Neural cell (in vitro differentiated cells): Measurements from ENCODE around the gene IFIT2. TPM values are rescaled to one million over a fixed set of nuclear protein-coding genes. Genes with fewer than 3 reads are reported as not detected.

ENCODE experiments used
- H2AFZ ChIP-seq: fragments of 200-600, 300-800 bp; sonication (generic), shearing (Covaris generic); 2 replicates; pipeline ENCODE4 v1.6.0; 2014; ENCODE audit warnings: low read depth, mild to moderate bottlenecking, antibody characterized with exemption, low read length, moderate library complexity
- H3F3A ChIP-seq: fragments of 200-600 bp; shearing (Covaris generic); 2 replicates; pipeline ENCODE4 v1.6.1; 2016; ENCODE audit warnings: mild to moderate bottlenecking, moderate library complexity, mixed read lengths, antibody characterized with exemption, low read length; ENCODE audit not compliant: insufficient read depth, poor library complexity, severe bottlenecking
- H3K27ac ChIP-seq: fragments of 200-600, 300-800 bp; sonication (generic), shearing (Covaris generic); 2 replicates; pipeline ENCODE4 v1.5.1; 2014; ENCODE audit warnings: mild to moderate bottlenecking, low read length, moderate library complexity
- H3K27me3 ChIP-seq: fragments of 300-800, 200-600 bp; sonication (generic), shearing (Covaris generic); 2 replicates; pipeline ENCODE4 v1.6.0; 2014; ENCODE audit warnings: mild to moderate bottlenecking, low read depth, low read length, moderate library complexity; ENCODE audit not compliant: insufficient read depth
- H3K36me3 ChIP-seq: fragments of 300-800, 200-600 bp; sonication (generic), shearing (Covaris generic); 2 replicates; pipeline ENCODE4 v1.5.1; 2014; ENCODE audit warnings: mild to moderate bottlenecking, antibody characterized with exemption, low read length, moderate library complexity; ENCODE audit not compliant: insufficient read depth
- H3K4me2 ChIP-seq: fragments of 300-800, 200-600 bp; sonication (generic), shearing (Covaris generic); 2 replicates; pipeline ENCODE4 v1.6.0; 2014; ENCODE audit warnings: mild to moderate bottlenecking, low read length
- H3K4me3 ChIP-seq: fragments of 300-800, 200-600 bp; sonication (generic), shearing (Covaris generic); 2 replicates; pipeline ENCODE4 v1.5.1; 2014; ENCODE audit warnings: mild to moderate bottlenecking, low read length, moderate library complexity
- H3K79me2 ChIP-seq: fragments of 200-600 bp; shearing (Covaris generic); replicated peaks from 2 replicates; pipeline ENCODE4 v1.6.0; 2014; ENCODE audit warnings: mild to moderate bottlenecking, low read length, moderate library complexity; ENCODE audit not compliant: insufficient read depth
- H3K9ac ChIP-seq: fragments of 300-800, 200-600 bp; sonication (generic), shearing (Covaris generic); 2 replicates; pipeline ENCODE4 v1.6.1; 2016; ENCODE audit warnings: mild to moderate bottlenecking, low read length, mixed read lengths
- H3K9me2 ChIP-seq: fragments of 200-600 bp; shearing (Covaris generic); 2 replicates; pipeline ENCODE4 v1.6.1; 2016; ENCODE audit warnings: mild to moderate bottlenecking, low read length, mixed read lengths; ENCODE audit not compliant: insufficient read depth
- H3K9me3 ChIP-seq: fragments of 200-600, 300-800 bp; sonication (generic), shearing (Covaris generic); 2 replicates; pipeline ENCODE4 v1.6.1; 2016; ENCODE audit warnings: mild to moderate bottlenecking, mixed run types, low read length, moderate library complexity, mixed read lengths
- H4K20me1 ChIP-seq: fragments of 200-600 bp; shearing (Covaris generic); 2 replicates; pipeline ENCODE4 v1.6.1; 2016; ENCODE audit warnings: mild to moderate bottlenecking, mixed run types; ENCODE audit not compliant: insufficient read depth
- EP300 ChIP-seq: fragments of 450-650 bp; conservative IDR thresholded peaks from 2 replicates; pipeline ENCODE4 v1.6.1; 2014; ENCODE audit warnings: antibody characterized with exemption, mild to moderate bottlenecking, moderate library complexity; ENCODE audit not compliant: poor library complexity, severe bottlenecking
- EZH2 ChIP-seq: fragments of 200-600, 300-800 bp; shearing (Covaris generic), sonication (generic); IDR thresholded peaks from 2 replicates; pipeline ENCODE4 v1.6.1; 2014; ENCODE audit warnings: antibody characterized with exemption, low read length, borderline replicate concordance, mild to moderate bottlenecking; ENCODE audit not compliant: insufficient read depth, poor library complexity, severe bottlenecking
- MXI1 ChIP-seq: fragments of 450-650 bp; conservative IDR thresholded peaks from 2 replicates; pipeline ENCODE4 v1.6.1; 2014; ENCODE audit warnings: antibody characterized with exemption, mild to moderate bottlenecking; ENCODE audit not compliant: poor library complexity, severe bottlenecking
- POLR2AphosphoS5 ChIP-seq: IDR thresholded peaks from 2 replicates; pipeline ENCODE4 v1.6.1; 2012
- RAD21 ChIP-seq: fragments of 450-650 bp; conservative IDR thresholded peaks from 2 replicates; pipeline ENCODE4 v1.6.1; 2014; ENCODE audit warnings: antibody characterized with exemption, mild to moderate bottlenecking, moderate library complexity
- SMC3 ChIP-seq: fragments of 450-650 bp; conservative IDR thresholded peaks from 2 replicates; pipeline ENCODE4 v1.6.1; 2014; ENCODE audit warnings: antibody characterized with exemption, mild to moderate bottlenecking, moderate library complexity; ENCODE audit not compliant: poor library complexity
- TAF1 ChIP-seq: IDR thresholded peaks from 2 replicates; pipeline ENCODE4 v1.6.1; 2012; ENCODE audit warnings: low read depth
- polyA plus RNA-seq: library from polyadenylated mRNA; depleted of rRNA; stranded (reverse); fragments of >200 nt; gene quantifications from 2 replicates; pipeline ENCODE4 v1.2.3, GENCODE V29; 2014
- TF ChIP-seq, protein P1 (sequence below): IDR thresholded peaks from 2 replicates; pipeline ENCODE4 v1.6.1; 2012; ENCODE audit warnings: borderline replicate concordance
- TF ChIP-seq, protein P2 (sequence below): fragments of 450-650 bp; IDR thresholded peaks from 2 replicates; pipeline ENCODE4 v1.5.1; 2014; ENCODE audit warnings: antibody characterized with exemption, mild to moderate bottlenecking, moderate library complexity; ENCODE audit not compliant: poor library complexity, severe bottlenecking

The IFIT2 gene
- polyA plus RNA-seq, 1 donor from 2014 or later: 0.26 TPM

DNA sequence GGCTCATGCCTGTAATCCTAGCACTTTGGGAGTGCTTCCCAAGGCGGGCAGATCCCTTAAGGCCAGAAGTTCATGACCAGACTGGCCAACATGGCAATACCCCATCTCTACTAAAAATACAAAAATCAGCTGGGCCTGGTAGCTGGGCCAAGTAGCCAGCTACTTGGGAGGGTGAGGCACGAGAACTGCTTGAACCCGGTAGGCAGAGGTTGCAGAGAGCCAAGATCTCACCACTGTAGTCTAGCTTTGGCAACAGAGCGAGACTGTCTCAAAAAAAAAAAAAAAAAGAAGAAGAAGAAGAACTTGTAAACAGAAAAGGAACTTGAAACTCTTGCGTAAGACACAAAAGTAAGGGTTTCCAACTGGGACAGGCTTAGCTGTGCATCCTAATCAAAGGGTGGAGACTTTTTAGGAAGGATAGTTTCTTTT, 5.6 kb upstream of the IFIT2 start:
- Histone ChIP-seq H3K27me3 (no peaks in the 10 kb centered on the region), H3K36me3 (peaks cover 6% of the 10 kb centered on the region), H3F3A (no peaks in the 10 kb centered on the region), H3K27ac (no peak overlapping the region), H3K4me3 (no peak overlapping the region), H2AFZ (no peak overlapping the region), H3K79me2 (no peaks in the 10 kb centered on the region), H3K9ac (no peak overlapping the region), H3K9me3 (peaks cover 7% of the 10 kb centered on the region), H4K20me1 (no peaks in the 10 kb centered on the region), H3K9me2 (no peaks in the 10 kb centered on the region), H3K4me2 (no peak overlapping the region)
- TF ChIP-seq TAF1 (no peak), POLR2AphosphoS5 (no peak), MXI1 (no peak), SMC3 (no peak), RAD21 (no peak), EP300 (no peak), EZH2 (no peak)
- TF ChIP-seq, protein P1, sequence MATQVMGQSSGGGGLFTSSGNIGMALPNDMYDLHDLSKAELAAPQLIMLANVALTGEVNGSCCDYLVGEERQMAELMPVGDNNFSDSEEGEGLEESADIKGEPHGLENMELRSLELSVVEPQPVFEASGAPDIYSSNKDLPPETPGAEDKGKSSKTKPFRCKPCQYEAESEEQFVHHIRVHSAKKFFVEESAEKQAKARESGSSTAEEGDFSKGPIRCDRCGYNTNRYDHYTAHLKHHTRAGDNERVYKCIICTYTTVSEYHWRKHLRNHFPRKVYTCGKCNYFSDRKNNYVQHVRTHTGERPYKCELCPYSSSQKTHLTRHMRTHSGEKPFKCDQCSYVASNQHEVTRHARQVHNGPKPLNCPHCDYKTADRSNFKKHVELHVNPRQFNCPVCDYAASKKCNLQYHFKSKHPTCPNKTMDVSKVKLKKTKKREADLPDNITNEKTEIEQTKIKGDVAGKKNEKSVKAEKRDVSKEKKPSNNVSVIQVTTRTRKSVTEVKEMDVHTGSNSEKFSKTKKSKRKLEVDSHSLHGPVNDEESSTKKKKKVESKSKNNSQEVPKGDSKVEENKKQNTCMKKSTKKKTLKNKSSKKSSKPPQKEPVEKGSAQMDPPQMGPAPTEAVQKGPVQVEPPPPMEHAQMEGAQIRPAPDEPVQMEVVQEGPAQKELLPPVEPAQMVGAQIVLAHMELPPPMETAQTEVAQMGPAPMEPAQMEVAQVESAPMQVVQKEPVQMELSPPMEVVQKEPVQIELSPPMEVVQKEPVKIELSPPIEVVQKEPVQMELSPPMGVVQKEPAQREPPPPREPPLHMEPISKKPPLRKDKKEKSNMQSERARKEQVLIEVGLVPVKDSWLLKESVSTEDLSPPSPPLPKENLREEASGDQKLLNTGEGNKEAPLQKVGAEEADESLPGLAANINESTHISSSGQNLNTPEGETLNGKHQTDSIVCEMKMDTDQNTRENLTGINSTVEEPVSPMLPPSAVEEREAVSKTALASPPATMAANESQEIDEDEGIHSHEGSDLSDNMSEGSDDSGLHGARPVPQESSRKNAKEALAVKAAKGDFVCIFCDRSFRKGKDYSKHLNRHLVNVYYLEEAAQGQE: no peak
- TF ChIP-seq, protein P2, sequence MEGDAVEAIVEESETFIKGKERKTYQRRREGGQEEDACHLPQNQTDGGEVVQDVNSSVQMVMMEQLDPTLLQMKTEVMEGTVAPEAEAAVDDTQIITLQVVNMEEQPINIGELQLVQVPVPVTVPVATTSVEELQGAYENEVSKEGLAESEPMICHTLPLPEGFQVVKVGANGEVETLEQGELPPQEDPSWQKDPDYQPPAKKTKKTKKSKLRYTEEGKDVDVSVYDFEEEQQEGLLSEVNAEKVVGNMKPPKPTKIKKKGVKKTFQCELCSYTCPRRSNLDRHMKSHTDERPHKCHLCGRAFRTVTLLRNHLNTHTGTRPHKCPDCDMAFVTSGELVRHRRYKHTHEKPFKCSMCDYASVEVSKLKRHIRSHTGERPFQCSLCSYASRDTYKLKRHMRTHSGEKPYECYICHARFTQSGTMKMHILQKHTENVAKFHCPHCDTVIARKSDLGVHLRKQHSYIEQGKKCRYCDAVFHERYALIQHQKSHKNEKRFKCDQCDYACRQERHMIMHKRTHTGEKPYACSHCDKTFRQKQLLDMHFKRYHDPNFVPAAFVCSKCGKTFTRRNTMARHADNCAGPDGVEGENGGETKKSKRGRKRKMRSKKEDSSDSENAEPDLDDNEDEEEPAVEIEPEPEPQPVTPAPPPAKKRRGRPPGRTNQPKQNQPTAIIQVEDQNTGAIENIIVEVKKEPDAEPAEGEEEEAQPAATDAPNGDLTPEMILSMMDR: no peak

DNA sequence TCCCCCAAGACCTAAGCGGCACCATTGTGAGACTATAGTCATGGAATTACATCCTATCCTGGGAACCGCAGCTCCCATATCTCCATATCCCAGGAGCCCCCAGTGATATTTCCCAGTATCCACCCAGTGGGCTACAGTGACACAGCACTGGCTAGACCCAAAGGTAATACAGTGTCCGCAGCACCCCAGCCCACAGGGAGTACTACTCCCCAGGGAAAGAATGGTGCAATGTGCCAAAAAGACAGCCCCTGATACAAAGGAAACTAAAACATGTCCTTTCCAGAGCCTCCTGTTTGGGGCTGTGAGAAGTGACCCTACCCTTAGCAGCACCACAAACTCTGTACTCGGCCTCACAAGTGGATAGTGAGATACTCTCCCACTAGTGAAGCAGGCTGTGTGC, 4.5 kb upstream of the IFIT2 start:
- Histone ChIP-seq H3K27me3 (no peaks in the 10 kb centered on the region), H2AFZ (no peak overlapping the region), H3K79me2 (no peaks in the 10 kb centered on the region), H3K4me3 (no peak overlapping the region), H3K9ac (no peak overlapping the region), H3K27ac (no peak overlapping the region), H3F3A (no peaks in the 10 kb centered on the region), H4K20me1 (no peaks in the 10 kb centered on the region), H3K4me2 (no peak overlapping the region), H3K9me3 (no peaks in the 10 kb centered on the region), H3K9me2 (no peaks in the 10 kb centered on the region), H3K36me3 (no peaks in the 10 kb centered on the region)
- TF ChIP-seq TAF1 (no peak), EP300 (no peak), EZH2 (no peak), MXI1 (no peak), POLR2AphosphoS5 (no peak), RAD21 (no peak), SMC3 (no peak)
- TF ChIP-seq, protein P1: no peak
- TF ChIP-seq, protein P2: no peak
